ENCODE results near the gene NUMB. TPM values are rescaled to one million over a fixed set of nuclear protein-coding genes. Genes with fewer than 3 reads are reported as not detected.

NUMB gene
- total and polyA plus RNA-seq, 2 of the 4 experiments (the other 2 are of a cell fraction), result 45.9 to 114 TPM

DNA sequence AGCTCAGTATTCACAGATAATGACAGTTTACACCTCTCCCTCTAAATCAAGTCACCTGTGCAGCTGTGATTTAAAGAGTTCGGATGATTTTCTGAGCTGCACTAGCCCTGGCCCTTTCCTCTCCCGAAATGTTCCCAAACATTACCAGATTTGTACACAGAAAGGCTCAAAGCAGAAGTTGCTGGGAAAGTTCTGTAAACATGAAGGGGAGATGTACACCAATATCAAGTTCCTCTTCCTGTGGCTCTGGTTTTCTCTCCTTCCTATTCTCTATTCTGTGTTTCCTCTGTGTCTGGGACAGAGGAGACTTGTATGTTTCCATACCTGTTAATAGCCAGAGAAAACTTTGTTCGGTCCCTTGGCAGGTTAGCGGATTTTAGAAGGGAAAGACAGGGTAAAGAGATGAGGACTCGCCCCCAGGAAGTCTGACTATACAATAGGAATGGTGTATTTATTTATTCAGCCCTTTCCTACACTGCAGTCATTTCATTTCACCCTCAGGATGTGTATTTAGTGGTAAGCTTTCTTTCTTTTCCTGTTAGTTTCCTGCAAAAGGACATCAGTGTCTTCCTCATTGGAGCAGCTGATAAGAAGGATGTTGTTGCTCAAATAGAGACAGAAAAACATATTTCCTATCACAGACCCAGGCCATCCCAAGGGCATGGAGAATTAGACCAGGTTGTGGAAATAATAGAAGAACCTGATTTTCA is 7.6 kb upstream of the NUMB start:
- peak overlapping the region; percentile 96 for H3K4ac ChIP-seq (ENCODE audit: low read depth, low read length)
- peak overlapping the region; percentile 91 for H2AK9ac ChIP-seq (replicated peaks; ENCODE audit: low read depth, low read length, poor library complexity)
- in situ Hi-C loops (cut with MboI; ENCODE audit: low sequenced_read_pairs), result loop anchor here (5.0 kb wide), 1 partner anchor 294 kb away; no protein-coding TSS in a partner anchor
- H4K5ac ChIP-seq (ENCODE audit: low read depth, low read length), result peak overlapping the region; percentile 62
- ATAC-seq (ENCODE audit: low read depth) (peak; percentile 28), DNase-seq (peak; percentile 59)
- H3K4me2 ChIP-seq (ENCODE audit: low read depth, low read length), result peak overlapping the region; percentile 67
- WGBS, 2 experiments (ENCODE audit: extremely low coverage in 2 of 2, insufficient read length in 1 of 2), result no CpG with 5 or more reads among the region's 5 CpGs
- peak overlapping the region; percentile 42 for H3K27ac ChIP-seq (ENCODE audit: insufficient read depth, low read length)
- CTCF ChIA-PET, result no interaction called here
- H3K9ac ChIP-seq (ENCODE audit: low read depth, low read length), result peak overlapping the region; percentile 36; the same call in 1 of the 2 replicates
- peak overlapping the region; percentile 95 for H4K91ac ChIP-seq (ENCODE audit: insufficient read depth, low read depth, low read length)
- H4K8ac ChIP-seq (ENCODE audit: low read depth in 2 of 2, low read length in 2 of 2), result peak overlapping the region; percentile 41 to 96
- peak overlapping the region; percentile 77 for H3K14ac ChIP-seq (replicated peaks; ENCODE audit: low read depth, low read length)
- peak overlapping the region; percentile 67 for H3K18ac ChIP-seq (ENCODE audit: low read depth, low read length)
- no peaks in the 10 kb centered on the region for H3K36me3 ChIP-seq (ENCODE audit: control insufficient read depth, insufficient read depth, low read length)
- peak overlapping the region; percentile 96 for H2BK15ac ChIP-seq (ENCODE audit: low read depth, low read length)
- intact Hi-C loops (cut with micrococcal nuclease), result no loop called here
- H3K23ac ChIP-seq (ENCODE audit: low read depth, low read length), result peak overlapping the region; percentile 85
- peaks cover 32% of the 10 kb centered on the region for H3K4me1 ChIP-seq (ENCODE audit: control insufficient read depth, insufficient read depth, low read length)
- H3K27me3 ChIP-seq (ENCODE audit: control insufficient read depth, insufficient read depth, low read length), result no peaks in the 10 kb centered on the region
- no peak overlapping the region for H3K4me3 ChIP-seq (ENCODE audit: insufficient read depth, low read depth, low read length)
- peak overlapping the region; percentile 69 for H2AFZ ChIP-seq (replicated peaks; ENCODE audit: low read length, poor library complexity)
- peaks cover 3 to 43% of the 10 kb centered on the region in 2 experiments; a peak in 2 of 4 replicates for H3K79me1 ChIP-seq (ENCODE audit: low read depth in 1 of 2, low read length in 2 of 2)
- POLR2A ChIA-PET (ENCODE audit: unreplicated experiment), result interaction anchor here (1.1 kb wide), 1 partner anchor 9 kb away, joined by 4 read pairs; no protein-coding TSS in a partner anchor
- H3K9me3 ChIP-seq (ENCODE audit: control insufficient read depth, insufficient read depth, low read length), result no peaks in the 10 kb centered on the region
- TF ChIP-seq RCOR1 (IDR thresholded peaks at IDR 0.05; ENCODE audit: insufficient replicate concordance, low read length) (no peak), NFE2L2 (IDR thresholded peaks at IDR 0.05; ENCODE audit: low read depth, low read length) (no peak), BHLHE40 (IDR thresholded peaks at IDR 0.05; ENCODE audit: low read depth, low read length) (no peak), CHD1 (IDR thresholded peaks at IDR 0.05; ENCODE audit: low read depth, low read length) (no peak), SMC3 (IDR thresholded peaks at IDR 0.05; ENCODE audit: low read depth, low read length) (no peak), POLR2A (IDR thresholded peaks at IDR 0.05; ENCODE audit: low read depth, low read length) (no peak), ELK1 (IDR thresholded peaks at IDR 0.05; ENCODE audit: borderline replicate concordance, low read depth, low read length) (no peak)
- peaks cover 26% of the 10 kb centered on the region for H3K9me1 ChIP-seq (ENCODE audit: insufficient read depth, low read length)
- peak overlapping the region; percentile 73 for H2BK5ac ChIP-seq (ENCODE audit: low read depth, low read length, poor library complexity, severe bottlenecking)
- peak overlapping the region; percentile 69 for H3K56ac ChIP-seq (ENCODE audit: extremely low read depth, insufficient read depth, low read length)
- H2BK20ac ChIP-seq (ENCODE audit: low read depth, low read length), result peak overlapping the region; percentile 93
- peak overlapping the region; percentile 99 for H2AK5ac ChIP-seq (ENCODE audit: low read depth, low read length)
- dilution Hi-C loops (cut with HindIII; ENCODE audit: low sequenced_read_pairs, unreplicated experiment), result loop anchor here (25.0 kb wide), 1 partner anchor 179 kb away; no protein-coding TSS in a partner anchor
- BruUV-seq (replicated peaks), result no TSS peak
- H2BK120ac ChIP-seq (ENCODE audit: low read depth, low read length), result peak overlapping the region; percentile 95
- H4K20me1 ChIP-seq (ENCODE audit: insufficient read depth, low read length), result no peaks in the 10 kb centered on the region

All from IMR-90 (cell line).